Loucy (cell line): Measurements from ENCODE around the gene DSCAM.

ENCODE experiments used
- H2AFZ ChIP-seq: fragments of 200-600 bp; sonication (generic); 2 replicates; pipeline ENCODE4 v1.6.0; 2016; ENCODE audit warnings: antibody characterized with exemption, mild to moderate bottlenecking, low read length, moderate library complexity
- H3F3A ChIP-seq: fragments of 200-600 bp; 2 replicates; pipeline ENCODE4 v1.6.0; 2016; ENCODE audit warnings: antibody characterized with exemption, low read depth, mild to moderate bottlenecking
- H3K27me3 ChIP-seq: fragments of 200-600 bp; sonication (generic); 2 replicates; pipeline ENCODE4 v1.6.1; 2014; ENCODE audit warnings: low read length, mild to moderate bottlenecking; ENCODE audit not compliant: insufficient read depth, poor library complexity, severe bottlenecking
- H3K36me3 ChIP-seq: fragments of 200-600 bp; sonication (generic); 2 replicates; pipeline ENCODE4 v1.6.1; 2016; ENCODE audit warnings: low read length; ENCODE audit not compliant: insufficient read depth
- H3K4me1 ChIP-seq: fragments of 200-600 bp; sonication (generic); 2 replicates; pipeline ENCODE4 v1.5.1; 2014; ENCODE audit warnings: low read length, mild to moderate bottlenecking; ENCODE audit not compliant: insufficient read depth, poor library complexity, severe bottlenecking
- H3K4me2 ChIP-seq: fragments of 200-600 bp; sonication (generic); 2 replicates; pipeline ENCODE4 v1.6.0; 2014; ENCODE audit warnings: antibody characterized with exemption, low read length, low read depth, mild to moderate bottlenecking; ENCODE audit not compliant: poor library complexity, severe bottlenecking
- H3K4me3 ChIP-seq: fragments of 200-600 bp; sonication (generic); 2 replicates; pipeline ENCODE4 v1.5.1; 2014; ENCODE audit warnings: low read length, mild to moderate bottlenecking, mixed read lengths; ENCODE audit not compliant: poor library complexity, severe bottlenecking
- H3K79me2 ChIP-seq: fragments of 200-600 bp; sonication (generic); 2 replicates; pipeline ENCODE4 v1.6.1; 2014; ENCODE audit warnings: low read length; ENCODE audit not compliant: insufficient read depth
- H3K9ac ChIP-seq: fragments of 200-600 bp; sonication (generic); 2 replicates; pipeline ENCODE4 v1.6.0; 2014; ENCODE audit warnings: mild to moderate bottlenecking, low read depth, low read length, moderate library complexity; ENCODE audit not compliant: poor library complexity, severe bottlenecking
- H3K9me2 ChIP-seq: fragments of 200-600 bp; sonication (generic); replicated peaks from 2 replicates; pipeline ENCODE4 v1.6.1; 2016; ENCODE audit warnings: low read depth, low read length, mixed read lengths
- H3K9me3 ChIP-seq: fragments of 200-600 bp; sonication (generic); 2 replicates; pipeline ENCODE4 v1.6.1; 2014; ENCODE audit warnings: mild to moderate bottlenecking, antibody characterized with exemption, low read length, low read depth; ENCODE audit not compliant: insufficient read depth
- H4K20me1 ChIP-seq: fragments of 200-600 bp; sonication (generic); 2 replicates; pipeline ENCODE4 v1.6.0; 2014; ENCODE audit warnings: antibody characterized with exemption, low read length, mild to moderate bottlenecking; ENCODE audit not compliant: insufficient read depth, poor library complexity, severe bottlenecking
- EZH2phosphoT487 ChIP-seq: fragments of 200-600 bp; IDR thresholded peaks from 2 replicates; pipeline ENCODE4 v1.6.1; 2018; ENCODE audit warnings: antibody characterized with exemption, mild to moderate bottlenecking, moderate library complexity, borderline replicate concordance
- TF ChIP-seq, protein P1 (sequence below): fragments of 200-600 bp; sonication (generic); conservative IDR thresholded peaks from 2 replicates; pipeline ENCODE4 v1.5.1; 2014; ENCODE audit warnings: mild to moderate bottlenecking, antibody characterized with exemption, low read length

The DSCAM gene

DNA sequence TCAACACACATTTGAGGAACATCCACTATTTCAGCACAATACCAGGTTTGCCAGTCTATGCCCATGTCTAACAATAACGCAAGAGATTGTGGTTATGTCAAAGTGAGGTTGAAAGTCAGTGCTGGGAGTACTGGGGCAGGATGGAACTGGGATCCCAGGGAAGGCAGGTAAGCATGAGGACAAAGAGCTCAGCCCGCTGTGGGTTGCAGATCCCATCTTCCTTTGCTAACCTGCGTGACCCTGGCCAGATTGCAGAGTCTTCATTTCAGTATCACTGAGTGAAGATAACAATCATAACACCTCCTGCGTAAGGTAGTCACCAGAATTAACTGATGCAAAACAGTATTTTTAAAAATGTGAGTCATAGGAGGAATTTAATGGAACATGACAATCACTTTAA lies 729.7 kb downstream of the DSCAM start:
- H2AFZ ChIP-seq, result no peak overlapping the region
- no peak overlapping the region for H3K4me3 ChIP-seq
- H3K4me1 ChIP-seq, result no peaks in the 10 kb centered on the region
- no peaks in the 10 kb centered on the region for H3K36me3 ChIP-seq
- no peaks in the 10 kb centered on the region for H3K27me3 ChIP-seq
- no peak overlapping the region for H3K4me2 ChIP-seq
- H3K9me3 ChIP-seq, result no peaks in the 10 kb centered on the region
- no peaks in the 10 kb centered on the region for H4K20me1 ChIP-seq
- no peak overlapping the region for H3K9ac ChIP-seq
- H3K9me2 ChIP-seq, result no peaks in the 10 kb centered on the region
- no peaks in the 10 kb centered on the region for H3K79me2 ChIP-seq
- TF ChIP-seq EZH2phosphoT487, result no peak
- TF ChIP-seq, protein P1, sequence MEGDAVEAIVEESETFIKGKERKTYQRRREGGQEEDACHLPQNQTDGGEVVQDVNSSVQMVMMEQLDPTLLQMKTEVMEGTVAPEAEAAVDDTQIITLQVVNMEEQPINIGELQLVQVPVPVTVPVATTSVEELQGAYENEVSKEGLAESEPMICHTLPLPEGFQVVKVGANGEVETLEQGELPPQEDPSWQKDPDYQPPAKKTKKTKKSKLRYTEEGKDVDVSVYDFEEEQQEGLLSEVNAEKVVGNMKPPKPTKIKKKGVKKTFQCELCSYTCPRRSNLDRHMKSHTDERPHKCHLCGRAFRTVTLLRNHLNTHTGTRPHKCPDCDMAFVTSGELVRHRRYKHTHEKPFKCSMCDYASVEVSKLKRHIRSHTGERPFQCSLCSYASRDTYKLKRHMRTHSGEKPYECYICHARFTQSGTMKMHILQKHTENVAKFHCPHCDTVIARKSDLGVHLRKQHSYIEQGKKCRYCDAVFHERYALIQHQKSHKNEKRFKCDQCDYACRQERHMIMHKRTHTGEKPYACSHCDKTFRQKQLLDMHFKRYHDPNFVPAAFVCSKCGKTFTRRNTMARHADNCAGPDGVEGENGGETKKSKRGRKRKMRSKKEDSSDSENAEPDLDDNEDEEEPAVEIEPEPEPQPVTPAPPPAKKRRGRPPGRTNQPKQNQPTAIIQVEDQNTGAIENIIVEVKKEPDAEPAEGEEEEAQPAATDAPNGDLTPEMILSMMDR, result no peak
- H3F3A ChIP-seq, result no peaks in the 10 kb centered on the region

DNA sequence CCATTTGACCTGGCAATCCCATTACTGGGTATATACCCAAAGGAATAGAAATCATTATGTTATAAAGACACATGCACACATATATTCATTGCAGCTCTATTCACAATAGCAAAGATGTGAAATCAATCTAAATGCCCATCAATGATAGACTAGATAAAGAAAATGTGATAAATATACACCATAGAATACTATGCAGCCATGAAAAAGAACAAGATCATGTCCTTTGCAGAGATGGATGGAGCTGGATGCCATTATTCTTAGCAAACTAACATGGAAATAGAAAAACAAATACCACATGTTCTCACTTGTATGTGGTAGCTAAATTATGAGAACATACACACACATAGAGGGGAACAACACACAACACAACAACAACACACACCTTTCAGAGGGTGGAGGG lies 731.2 kb downstream of the DSCAM start:
- Histone ChIP-seq H3K79me2 (no peaks in the 10 kb centered on the region), H3K4me1 (no peaks in the 10 kb centered on the region), H3K9me2 (no peaks in the 10 kb centered on the region), H4K20me1 (no peaks in the 10 kb centered on the region), H3K4me3 (no peak overlapping the region), H3K27me3 (no peaks in the 10 kb centered on the region), H3K36me3 (no peaks in the 10 kb centered on the region), H3F3A (no peaks in the 10 kb centered on the region), H2AFZ (no peak overlapping the region), H3K9ac (no peak overlapping the region), H3K4me2 (no peak overlapping the region), H3K9me3 (no peaks in the 10 kb centered on the region)
- TF ChIP-seq, protein P1, result no peak
- no peak for TF ChIP-seq EZH2phosphoT487

DNA sequence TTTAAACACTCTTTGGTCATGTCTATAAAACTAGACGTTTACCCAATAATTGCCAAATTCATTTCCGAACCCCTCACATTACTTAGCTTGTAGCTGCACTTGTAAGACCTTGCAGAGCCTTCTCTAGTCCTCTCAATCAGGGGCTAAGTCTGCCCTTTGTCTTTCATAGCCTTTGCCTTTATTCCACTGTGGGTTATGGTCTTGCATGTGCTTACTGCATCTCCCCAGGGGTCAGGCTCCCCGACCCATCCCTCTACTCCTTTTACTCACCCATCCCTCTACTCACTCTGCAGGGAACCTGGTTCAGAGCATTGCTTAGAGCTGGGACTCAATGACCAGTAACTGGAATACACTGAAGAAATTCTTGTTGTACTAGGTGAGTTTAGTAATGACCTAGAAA lies 744.3 kb downstream of the DSCAM start:
- Histone ChIP-seq H3K9me2 (no peaks in the 10 kb centered on the region), H3K27me3 (no peaks in the 10 kb centered on the region), H3F3A (no peaks in the 10 kb centered on the region), H3K9ac (no peak overlapping the region), H3K4me3 (no peak overlapping the region), H3K79me2 (no peaks in the 10 kb centered on the region), H2AFZ (no peak overlapping the region), H3K4me2 (no peak overlapping the region), H4K20me1 (no peaks in the 10 kb centered on the region), H3K4me1 (no peaks in the 10 kb centered on the region), H3K36me3 (no peaks in the 10 kb centered on the region), H3K9me3 (no peaks in the 10 kb centered on the region)
- TF ChIP-seq, protein P1, result no peak
- TF ChIP-seq EZH2phosphoT487, result no peak
